DMS 273 treated with DMSO at 0.1 percent for 48 hours (cell line): ENCODE results near the gene TGM2.

Experiments used
- DNase-seq: peaks from one replicate; lab custom pipeline; 2025; lab: John Stamatoyannopoulos, UW

Gene TGM2

GRCh38 chr20:38144974-38145728, 19.9 kb downstream of the TGM2 start:
- no peak for DNase-seq

- no peak for DNase-seq
Measured at GRCh38 chr20:38144598-38144973, 20.5 kb downstream of the TGM2 start.

GRCh38 chr20:38143646-38144554, 21.2 kb downstream of the TGM2 start:
- DNase-seq = no peak

GRCh38 chr20:38143238-38143645, 21.8 kb downstream of the TGM2 start:
- no peak for DNase-seq

GRCh38 chr20:38141889-38142494, 23.1 kb downstream of the TGM2 start:
- DNase-seq = no peak

GRCh38 chr20:38141204-38141888, 23.7 kb downstream of the TGM2 start:
- no peak for DNase-seq

- DNase-seq = peak; percentile 38
Measured at GRCh38 chr20:38139977-38140753, 24.9 kb downstream of the TGM2 start.

- no peak for DNase-seq
Measured at GRCh38 chr20:38139156-38139912, 25.7 kb downstream of the TGM2 start.

GRCh38 chr20:38138086-38138778, 26.8 kb downstream of the TGM2 start:
- no peak for DNase-seq

- no peak for DNase-seq
Measured at GRCh38 chr20:38137441-38138037, 27.5 kb downstream of the TGM2 start.

GRCh38 chr20:38136421-38137245, 28.4 kb downstream of the TGM2 start:
- DNase-seq = no peak

- DNase-seq = no peak
Measured at GRCh38 chr20:38135651-38136420, 29.2 kb downstream of the TGM2 start.

- no peak for DNase-seq
Measured at GRCh38 chr20:38135271-38135650, 29.8 kb downstream of the TGM2 start.

- DNase-seq = no peak
Measured at GRCh38 chr20:38134427-38135270, 30.4 kb downstream of the TGM2 start.

- no peak for DNase-seq
Measured at GRCh38 chr20:38133680-38134426, 31.2 kb downstream of the TGM2 start.

- DNase-seq = no peak
Measured at GRCh38 chr20:38132910-38133501, 32.1 kb downstream of the TGM2 start.
